ENCODE results near the gene CDK5RAP1.

CDK5RAP1 gene

GRCh38 chr20:33343521-33343920, 57.8 kb downstream of the CDK5RAP1 start:
- TF ChIP-seq OSR1 (CRISPR knock-in tag; IDR thresholded peaks at IDR 0.05) (no peak), CSRNP3 (CRISPR knock-in tag; IDR thresholded peaks at IDR 0.05) (no peak), ISL1 (CRISPR knock-in tag; IDR thresholded peaks at IDR 0.05) (no peak), TSHZ2 (CRISPR knock-in tag; IDR thresholded peaks at IDR 0.05) (no peak), SNAI2 (CRISPR knock-in tag; IDR thresholded peaks at IDR 0.05) (no peak), ZFP3 (CRISPR knock-in tag; IDR thresholded peaks at IDR 0.05) (no peak), POU6F1 (CRISPR knock-in tag; IDR thresholded peaks at IDR 0.05; ENCODE audit: borderline replicate concordance, low read depth) (no peak), CSDC2 (CRISPR knock-in tag; IDR thresholded peaks at IDR 0.05) (no peak), ZNF70 (CRISPR knock-in tag; IDR thresholded peaks at IDR 0.05) (no peak), ZNF565 (CRISPR knock-in tag; conservative IDR thresholded peaks at IDR 0.05; ENCODE audit: low read depth) (no peak), PATZ1 (CRISPR knock-in tag; IDR thresholded peaks at IDR 0.05; ENCODE audit: borderline replicate concordance) (no peak), ARNTL (CRISPR knock-in tag; IDR thresholded peaks at IDR 0.05; ENCODE audit: borderline replicate concordance, low read depth) (no peak), ZC3H10 (CRISPR knock-in tag; IDR thresholded peaks at IDR 0.05) (no peak), PPARA (CRISPR knock-in tag; IDR thresholded peaks at IDR 0.05; ENCODE audit: borderline replicate concordance) (no peak), ZNF8 (CRISPR knock-in tag; IDR thresholded peaks at IDR 0.05) (no peak), CREB5 (CRISPR knock-in tag; IDR thresholded peaks at IDR 0.05; ENCODE audit: low read depth) (no peak), TCF4 (CRISPR knock-in tag; IDR thresholded peaks at IDR 0.05; ENCODE audit: borderline replicate concordance) (no peak)

GRCh38 chr20:33339515-33340058, 61.7 kb downstream of the CDK5RAP1 start:
- ATAC-seq, result no peak
- TF ChIP-seq CSRNP3 (CRISPR knock-in tag; IDR thresholded peaks at IDR 0.05), result no peak
- TF ChIP-seq GLIS3 (CRISPR knock-in tag; IDR thresholded peaks at IDR 0.05), result no peak
- TF ChIP-seq ZNF70 (CRISPR knock-in tag; IDR thresholded peaks at IDR 0.05), result no peak
- no peak for TF ChIP-seq ESRRG (CRISPR knock-in tag; IDR thresholded peaks at IDR 0.05)
- no peak for TF ChIP-seq ISL1 (CRISPR knock-in tag; IDR thresholded peaks at IDR 0.05)
- no peak for TF ChIP-seq ZC3H10 (CRISPR knock-in tag; IDR thresholded peaks at IDR 0.05)
- TF ChIP-seq POU6F1 (CRISPR knock-in tag; IDR thresholded peaks at IDR 0.05; ENCODE audit: borderline replicate concordance, low read depth), result no peak
- TF ChIP-seq ZNF8 (CRISPR knock-in tag; IDR thresholded peaks at IDR 0.05), result no peak
- no peak for TF ChIP-seq PATZ1 (CRISPR knock-in tag; IDR thresholded peaks at IDR 0.05; ENCODE audit: borderline replicate concordance)
- TF ChIP-seq ZNF565 (CRISPR knock-in tag; conservative IDR thresholded peaks at IDR 0.05; ENCODE audit: low read depth), result no peak

More at GRCh38 chr20:33343521-33343920, 57.8 kb downstream of the CDK5RAP1 start:
- no peak for ATAC-seq
